ENCODE results near the gene NDN.
"Not testable (repeated sequence)": the region's sequence is repeated elsewhere in the genome, so short reads cannot be mapped to it uniquely, and the experiment has no call there.

Gene NDN, protein sequence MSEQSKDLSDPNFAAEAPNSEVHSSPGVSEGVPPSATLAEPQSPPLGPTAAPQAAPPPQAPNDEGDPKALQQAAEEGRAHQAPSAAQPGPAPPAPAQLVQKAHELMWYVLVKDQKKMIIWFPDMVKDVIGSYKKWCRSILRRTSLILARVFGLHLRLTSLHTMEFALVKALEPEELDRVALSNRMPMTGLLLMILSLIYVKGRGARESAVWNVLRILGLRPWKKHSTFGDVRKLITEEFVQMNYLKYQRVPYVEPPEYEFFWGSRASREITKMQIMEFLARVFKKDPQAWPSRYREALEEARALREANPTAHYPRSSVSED

GRCh38 chr15:23687143-23687470 lies at the start of gene NDN:
Gene NDN (minus strand): TSS chr15:23687305. CDS start chr15:23687217, 88 bp downstream.
- no peak for DNase-seq

- no peak for DNase-seq
Observed at GRCh38 chr15:23736033-23736673, 49.0 kb upstream of the NDN start.

DNA sequence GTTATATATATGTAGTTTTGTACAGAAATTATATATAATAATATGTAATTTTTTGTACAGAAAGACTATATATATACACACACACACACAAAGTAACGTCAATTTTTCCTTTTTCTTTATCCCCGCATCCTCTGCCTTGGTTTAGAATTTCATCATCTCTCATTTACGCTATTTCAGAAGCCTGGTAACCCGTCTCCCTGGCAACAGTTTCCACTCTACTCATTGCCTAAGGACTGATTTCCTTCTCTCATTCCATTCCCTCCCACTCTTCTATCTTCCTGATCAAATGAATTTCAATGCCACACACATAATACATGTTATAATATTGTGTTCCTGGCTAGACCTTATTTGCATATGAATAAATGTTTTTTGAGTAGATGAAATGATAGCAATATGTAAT lies 47.8 kb upstream of the NDN start:
- DNase-seq, result no peak

GRCh38 chr15:23713874-23714656 lies 27.0 kb upstream of the NDN start:
- DNase-seq, result not testable (repeated sequence)

DNA sequence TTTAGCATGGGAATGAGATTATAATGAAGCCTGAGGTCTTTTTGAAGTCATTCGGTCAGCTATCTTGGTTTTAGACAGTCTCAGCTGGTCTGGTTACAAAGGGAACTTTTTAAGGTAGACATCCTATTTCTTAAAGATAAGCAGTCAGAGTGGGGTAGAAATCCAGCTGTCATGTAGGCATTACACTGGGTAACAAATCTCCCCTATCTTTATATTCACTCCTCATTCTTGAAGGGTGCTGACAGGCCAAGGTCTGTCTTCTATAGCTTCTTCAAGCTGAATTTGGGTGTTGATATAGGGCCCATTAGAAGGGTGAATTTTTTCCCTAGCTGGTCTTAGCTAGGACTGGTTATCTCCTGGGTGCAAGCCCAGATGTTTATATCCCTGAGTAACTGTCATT lies 21.2 kb upstream of the NDN start:
- DNase-seq, result no peak

GRCh38 chr15:23695282-23695681 lies 8.2 kb upstream of the NDN start:
- DNase-seq, result no peak

DNA sequence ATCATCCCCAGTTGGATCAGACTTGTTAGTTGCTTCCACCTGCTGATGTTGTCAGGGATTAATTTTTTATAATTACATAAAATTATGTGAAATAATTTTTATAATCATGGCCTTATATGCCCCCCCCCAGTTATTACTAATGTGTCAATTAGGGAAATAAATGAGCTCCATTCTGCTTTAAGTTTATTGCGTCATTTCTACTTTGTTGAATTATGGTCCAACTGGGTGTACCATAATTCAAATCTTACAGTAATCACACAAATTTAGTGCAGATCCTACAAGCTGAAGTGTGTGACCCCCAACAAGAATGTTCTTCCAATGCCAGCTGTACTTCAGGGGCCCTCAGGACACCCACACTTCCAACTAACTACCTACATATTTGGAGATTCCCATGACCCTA lies 7.5 kb upstream of the NDN start:
- no peak for DNase-seq

- DNase-seq, result no peak
Observed at GRCh38 chr15:23690450-23690852, 3.3 kb upstream of the NDN start.

DNA sequence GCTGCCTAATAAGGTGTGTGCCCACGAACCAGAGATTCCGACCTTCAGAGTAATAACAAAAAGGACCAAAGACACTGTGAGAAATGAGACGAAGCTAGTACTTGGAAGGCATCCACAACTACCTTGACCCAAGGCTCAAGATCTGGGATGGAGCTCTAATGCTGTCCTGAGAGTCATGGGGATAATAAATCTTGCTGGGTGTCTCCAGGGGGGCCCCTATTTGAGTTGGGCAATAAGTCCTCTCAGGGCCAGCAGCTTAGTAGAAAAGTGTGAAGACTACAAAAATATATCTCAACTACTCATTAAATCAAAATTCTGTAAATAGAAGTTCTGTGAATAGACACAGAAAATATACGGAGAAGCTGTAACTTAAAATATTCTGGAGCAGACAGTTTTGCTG lies 2.9 kb upstream of the NDN start:
- no peak for DNase-seq

DNA sequence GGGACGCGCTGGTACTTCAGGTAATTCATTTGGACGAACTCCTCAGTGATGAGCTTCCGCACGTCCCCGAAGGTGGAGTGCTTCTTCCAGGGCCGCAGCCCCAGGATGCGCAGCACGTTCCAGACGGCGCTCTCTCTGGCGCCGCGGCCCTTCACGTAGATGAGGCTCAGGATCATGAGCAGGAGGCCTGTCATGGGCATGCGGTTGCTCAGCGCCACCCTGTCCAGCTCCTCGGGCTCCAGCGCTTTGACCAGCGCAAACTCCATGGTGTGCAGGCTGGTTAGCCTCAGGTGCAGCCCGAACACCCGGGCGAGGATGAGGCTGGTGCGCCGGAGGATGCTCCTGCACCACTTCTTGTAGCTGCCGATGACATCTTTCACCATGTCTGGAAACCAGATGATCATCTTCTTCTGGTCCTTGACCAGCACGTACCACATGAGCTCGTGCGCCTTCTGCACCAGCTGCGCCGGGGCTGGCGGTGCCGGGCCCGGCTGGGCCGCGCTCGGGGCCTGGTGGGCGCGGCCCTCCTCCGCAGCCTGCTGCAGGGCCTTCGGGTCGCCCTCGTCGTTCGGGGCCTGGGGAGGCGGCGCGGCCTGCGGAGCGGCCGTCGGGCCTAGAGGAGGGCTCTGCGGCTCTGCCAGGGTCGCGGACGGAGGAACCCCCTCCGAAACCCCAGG lies 501 bp downstream of the NDN start:
- DNase-seq, result no peak

GRCh38 chr15:23671481-23671880 lies 15.6 kb downstream of the NDN start:
- no peak for DNase-seq

- DNase-seq, result no peak
Observed at GRCh38 chr15:23670970-23671369, 16.1 kb downstream of the NDN start.

- no peak for DNase-seq
Observed at GRCh38 chr15:23663232-23663631, 23.9 kb downstream of the NDN start.

DNA sequence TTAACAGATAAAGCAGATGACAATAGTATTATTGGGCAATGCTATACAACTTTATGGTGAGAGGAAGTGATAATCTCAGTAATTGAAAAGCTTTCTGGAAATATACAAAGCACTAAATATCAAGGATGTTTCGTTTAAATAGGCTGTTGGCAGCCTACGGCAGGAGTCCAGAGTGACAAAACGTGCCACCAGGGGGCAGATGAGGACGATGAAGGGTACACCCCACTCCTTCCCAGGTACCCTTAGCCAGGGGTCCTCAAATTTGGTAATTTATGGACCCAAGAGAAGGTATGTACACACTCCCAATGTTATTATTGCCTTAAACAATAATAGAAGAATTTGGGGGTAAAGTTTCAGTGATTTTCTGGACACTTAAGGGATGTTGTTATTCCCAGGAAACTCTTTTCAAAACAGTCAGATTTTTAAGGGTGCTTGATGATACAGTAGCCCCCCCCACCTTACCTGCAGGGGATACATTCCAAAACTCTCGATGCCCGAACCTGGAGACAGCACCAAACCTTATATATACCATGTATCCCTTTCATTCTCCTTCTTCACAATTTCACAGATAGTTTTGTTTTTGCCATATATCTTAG lies 38.1 kb downstream of the NDN start:
- peak; percentile 7 for DNase-seq

GRCh38 chr15:23647421-23648370 lies 39.4 kb downstream of the NDN start, which contains the start of gene MAGEL2:
Gene MAGEL2 (minus strand): TSS chr15:23647867. CDS start chr15:23647742, 125 bp downstream.
- DNase-seq, result no peak

DNA sequence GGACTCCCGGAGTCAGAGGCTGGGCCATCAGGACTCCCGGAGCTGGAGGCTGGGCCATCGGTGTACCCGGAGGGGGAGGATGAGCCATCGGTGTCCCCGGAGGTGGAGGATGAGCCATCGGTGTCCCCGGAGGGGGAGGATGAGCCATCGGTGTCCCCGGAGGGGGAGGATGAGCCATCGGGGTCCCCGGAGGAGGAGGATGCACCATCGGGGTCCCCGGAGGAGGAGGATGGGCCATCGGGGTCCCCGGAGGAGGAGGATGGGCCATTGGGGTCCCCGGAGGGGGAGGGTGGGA lies 40.2 kb downstream of the NDN start:
- no peak for DNase-seq

- DNase-seq, result no peak
Observed at GRCh38 chr15:23646165-23647000, 40.7 kb downstream of the NDN start.

DNA sequence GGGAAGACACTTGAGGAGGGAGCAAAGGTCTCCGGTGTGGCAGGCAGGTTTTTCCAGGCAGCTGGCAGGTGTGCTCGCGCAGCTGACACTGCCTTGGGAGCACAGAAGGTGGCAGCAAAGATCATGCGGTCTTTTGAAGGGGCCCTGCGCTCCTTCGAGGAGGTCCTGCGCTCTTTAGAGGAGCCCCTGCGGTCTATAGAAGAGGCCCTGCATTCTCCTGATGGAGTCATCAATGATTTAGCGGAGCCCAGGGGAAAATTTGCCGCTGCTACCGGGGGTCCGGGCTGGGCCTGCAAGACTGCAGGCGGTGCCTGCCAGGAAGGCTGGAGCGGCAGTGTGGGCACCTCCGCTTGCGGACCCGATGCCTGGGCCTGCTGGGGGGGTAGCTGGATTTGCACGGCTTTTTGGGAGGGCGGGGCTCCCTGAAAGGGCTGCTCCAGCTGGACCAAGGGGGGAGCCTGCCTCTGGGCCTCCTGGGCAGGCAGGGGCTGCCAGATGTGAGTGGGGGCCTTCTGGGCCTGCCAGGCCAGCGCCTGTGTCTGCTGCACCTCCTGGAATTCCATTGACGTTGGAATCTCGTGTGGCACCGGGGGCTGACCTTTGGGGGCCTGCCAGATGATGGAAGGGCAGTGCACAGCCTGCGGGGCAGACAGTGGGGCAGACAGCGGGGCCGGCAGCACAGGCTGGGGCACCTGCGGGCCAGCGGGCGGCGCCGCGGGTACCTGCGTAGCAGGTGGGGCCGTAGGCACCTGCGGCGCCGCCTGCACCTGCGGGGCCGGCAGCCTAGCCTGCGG lies 41.5 kb downstream of the NDN start:
- no peak for DNase-seq

- no peak for DNase-seq
Observed at GRCh38 chr15:23644829-23645228, 42.3 kb downstream of the NDN start.

DNA sequence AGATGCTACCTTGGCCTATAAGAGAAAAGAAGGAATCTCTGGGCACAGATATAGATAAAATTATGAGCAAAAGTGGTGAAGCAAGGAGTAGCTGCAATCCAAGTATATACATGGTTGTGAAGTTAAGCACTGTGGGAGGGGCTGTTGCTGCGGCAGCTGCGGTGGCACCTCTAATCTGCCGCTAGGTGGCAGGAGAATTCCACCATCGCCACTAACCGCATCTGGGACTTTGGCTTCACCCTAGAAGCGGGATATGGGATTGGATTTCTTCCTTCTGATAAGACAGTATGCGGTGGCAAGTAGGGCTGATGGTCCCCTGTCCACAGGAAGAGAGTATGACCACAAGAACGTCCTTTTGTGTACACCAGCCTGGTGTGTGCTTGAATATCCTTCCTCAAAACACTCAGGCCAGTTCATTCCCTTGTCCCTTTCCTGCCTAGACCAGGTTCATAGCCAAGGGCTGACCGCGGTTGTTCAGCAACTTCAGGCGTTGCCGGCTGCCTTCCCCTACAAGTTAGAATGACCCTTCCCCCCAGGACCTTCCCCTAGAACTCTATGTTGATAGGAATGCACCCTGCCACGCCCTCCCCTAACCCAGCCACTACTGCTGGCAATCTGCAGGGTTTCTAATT lies 44.6 kb downstream of the NDN start:
- DNase-seq, result peak; percentile 6

All from KG1 (cell line).